GM21576 (cell line): ENCODE data around the gene SPATS2.
"Not testable (repeated sequence)": the region's sequence is repeated elsewhere in the genome, so short reads cannot be mapped to it uniquely, and the experiment has no call there.

ENCODE experiments used
- ATAC-seq: cut with Tn5 transposase; IDR thresholded peaks from one replicate; pipeline ENCODE4 v1.9.1; 2021; ENCODE audit warnings: mild to moderate bottlenecking, moderate library complexity; ENCODE audit not compliant: unreplicated experiment

Gene SPATS2

DNA sequence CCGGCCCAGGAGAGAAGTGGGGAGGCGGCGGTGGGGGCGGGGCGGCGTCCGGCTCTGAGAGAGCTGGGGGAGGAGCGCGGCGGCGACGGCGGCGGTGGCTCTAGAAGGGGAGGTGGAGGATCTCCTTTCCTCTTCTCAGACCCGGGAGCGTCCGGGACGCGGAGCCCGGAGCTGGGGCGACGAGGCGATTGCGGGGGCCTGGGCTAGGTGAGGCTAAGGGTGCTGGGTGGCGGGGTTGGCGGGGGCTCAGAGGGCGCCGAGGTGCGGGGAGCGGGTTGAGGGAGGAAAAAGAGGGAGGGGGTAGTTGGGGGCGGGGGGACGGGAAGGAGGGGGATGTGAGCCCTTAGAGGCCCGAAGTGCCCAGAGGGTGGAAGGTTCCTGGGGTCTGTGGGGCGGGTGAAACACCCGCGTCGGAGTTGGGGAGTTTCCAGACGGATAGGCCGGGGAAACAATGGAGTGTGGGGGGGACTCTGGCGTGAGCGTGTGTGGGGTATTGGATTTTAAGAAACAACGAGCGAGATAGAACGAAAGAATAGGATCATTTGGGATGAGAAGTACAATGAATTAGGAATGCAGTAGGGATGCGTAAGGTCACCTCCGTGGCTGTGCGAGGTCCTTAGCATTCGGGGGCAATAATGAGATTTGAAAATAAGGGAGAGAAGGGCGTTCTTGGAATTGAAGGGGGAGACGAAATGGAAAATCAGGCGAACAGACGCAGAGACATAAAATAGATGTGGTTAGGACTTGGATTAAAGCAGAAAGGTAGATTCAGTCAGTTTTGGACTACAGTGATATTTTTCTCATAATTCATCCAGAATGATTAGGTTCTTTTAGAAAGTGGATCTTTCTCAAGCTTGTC is at the start of gene SPATS2:
Gene SPATS2, plus strand, starts transcription at position 82 of the 859 bp plus-strand sequence. CDS start 93,551 bp downstream, outside the sequence.
- ATAC-seq = no peak

DNA sequence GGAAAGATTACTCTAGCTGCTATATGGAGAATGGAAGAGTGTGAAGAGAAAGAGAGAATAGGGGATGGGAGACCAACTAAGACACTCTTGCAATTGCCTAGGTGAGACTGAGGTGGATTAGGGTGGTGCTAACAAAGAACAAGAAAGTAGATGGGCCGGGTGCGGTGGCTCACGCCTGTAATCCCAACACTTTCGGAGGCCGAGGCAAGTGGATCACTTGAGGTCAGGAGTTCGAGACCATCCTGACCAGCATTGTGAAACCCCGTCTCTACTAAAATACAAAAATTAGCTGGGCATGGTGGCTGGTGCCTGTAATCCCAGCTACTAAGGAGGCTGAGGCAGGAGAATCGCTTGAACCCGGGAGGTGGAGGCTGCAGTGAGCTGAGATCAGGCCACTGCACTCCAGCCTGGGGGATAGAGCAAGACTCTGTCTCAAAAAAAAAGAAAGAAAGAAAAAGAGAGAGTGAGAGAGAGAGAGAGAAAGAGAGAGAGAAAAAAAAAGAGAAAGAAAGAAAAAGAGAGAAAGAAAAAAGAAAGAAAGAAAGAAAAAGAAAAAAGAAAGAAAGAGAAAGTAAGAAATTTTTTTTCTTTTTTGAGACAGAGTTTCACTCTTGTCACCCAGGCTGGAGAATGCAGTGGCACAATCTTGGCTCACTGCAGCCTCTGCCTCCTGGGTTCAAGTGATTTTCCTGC is 46.7 kb upstream of the SPATS2 start:
- not testable (repeated sequence) for ATAC-seq

DNA sequence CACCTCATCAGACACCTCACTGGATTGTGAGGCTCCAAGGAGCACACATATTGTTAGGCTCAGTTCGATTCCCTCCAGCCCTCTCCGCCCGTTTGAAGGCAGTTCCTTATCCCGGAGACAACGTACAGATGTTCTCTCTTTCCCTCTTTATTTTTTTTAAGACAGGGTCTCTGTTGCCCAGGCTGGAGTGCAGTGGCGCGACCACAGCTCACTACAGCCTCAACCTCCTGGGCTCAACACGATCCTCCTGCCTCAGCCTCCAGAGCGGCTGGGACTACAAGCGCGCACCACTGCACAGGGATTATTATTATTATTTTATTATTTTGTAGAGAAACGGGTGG is 44.9 kb upstream of the SPATS2 start:
- ATAC-seq = no peak

DNA sequence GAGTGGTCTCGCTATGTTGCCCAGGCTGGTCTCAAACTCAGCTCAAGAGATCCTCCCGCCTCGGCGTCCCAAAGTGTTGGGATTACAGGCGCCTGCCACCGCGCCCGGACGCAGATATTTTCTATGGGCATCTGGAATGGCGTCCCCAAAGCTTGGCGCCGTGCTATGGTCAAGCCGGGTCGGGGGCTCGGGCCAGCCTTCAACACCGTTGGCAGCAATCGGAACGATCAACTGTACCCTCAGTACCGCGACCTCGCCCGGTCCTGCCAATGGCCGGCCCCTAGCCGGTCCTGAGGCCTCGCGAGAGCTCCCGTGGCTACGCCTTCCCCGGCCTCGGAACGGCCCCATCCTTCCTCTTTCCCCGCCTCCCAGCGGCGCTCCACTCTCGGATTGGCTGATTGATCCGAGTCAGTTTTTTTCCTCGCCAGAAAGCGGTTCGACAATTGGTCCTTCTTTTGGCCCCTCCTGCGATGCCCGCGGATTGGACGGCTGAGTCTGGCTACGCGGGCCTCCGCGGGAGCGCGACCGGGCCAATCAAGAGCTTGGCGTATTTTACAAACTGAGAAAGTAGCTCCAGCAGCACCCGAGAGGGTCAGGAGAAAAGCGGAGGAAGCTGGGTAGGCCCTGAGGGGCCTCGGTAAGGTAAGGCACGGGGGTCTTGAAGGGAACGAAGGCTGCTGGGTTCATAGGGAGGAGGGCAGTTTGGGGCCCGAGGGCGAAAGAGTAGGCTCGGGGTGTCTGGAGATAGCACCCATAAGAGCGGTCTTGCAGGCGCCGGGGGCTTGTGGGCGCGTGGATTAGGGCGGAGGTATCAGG is 44.3 kb upstream of the SPATS2 start, which contains the start of gene TROAP:
Gene TROAP, plus strand, starts transcription at position 548 of the 816 bp plus-strand sequence. CDS start 354 bp downstream, outside the sequence.
- peak; percentile 97 for ATAC-seq

DNA sequence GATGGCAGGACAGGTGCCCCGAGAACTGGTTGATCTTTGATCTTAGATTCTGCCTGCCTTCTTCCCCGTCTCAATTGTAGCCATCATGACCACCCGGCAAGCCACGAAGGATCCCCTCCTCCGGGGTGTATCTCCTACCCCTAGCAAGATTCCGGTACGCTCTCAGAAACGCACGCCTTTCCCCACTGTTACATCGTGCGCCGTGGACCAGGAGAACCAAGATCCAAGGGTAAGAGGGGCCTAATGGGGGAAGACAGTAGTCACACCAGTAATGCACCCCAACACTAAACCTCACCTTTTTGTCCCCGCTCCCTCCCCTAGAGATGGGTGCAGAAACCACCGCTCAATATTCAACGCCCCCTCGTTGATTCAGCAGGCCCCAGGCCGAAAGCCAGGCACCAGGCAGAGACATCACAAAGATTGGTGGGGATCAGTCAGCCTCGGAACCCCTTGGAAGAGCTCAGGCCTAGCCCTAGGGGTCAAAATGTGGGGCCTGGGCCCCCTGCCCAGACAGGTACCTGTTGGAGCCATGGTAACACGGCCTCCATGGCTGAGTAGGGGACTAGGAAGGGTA is 43.7 kb upstream of the SPATS2 start:
- no peak for ATAC-seq

DNA sequence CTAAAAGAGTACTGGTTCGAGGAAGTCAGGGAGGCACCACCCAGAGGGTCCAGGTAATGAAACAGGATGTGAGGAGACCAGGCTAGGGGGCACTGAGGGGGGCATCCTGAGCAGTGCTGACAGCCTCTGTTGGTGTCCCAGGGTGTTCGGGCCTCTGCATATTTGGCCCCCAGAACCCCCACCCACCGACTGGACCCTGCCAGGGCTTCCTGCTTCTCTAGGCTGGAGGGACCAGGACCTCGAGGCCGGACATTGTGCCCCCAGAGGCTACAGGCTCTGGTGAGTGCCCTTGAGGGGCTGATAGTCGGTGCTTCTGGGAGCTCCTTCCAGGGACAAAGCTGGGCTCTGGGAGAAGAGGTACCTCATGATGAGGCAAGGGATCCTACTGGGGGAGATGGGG is 41.7 kb upstream of the SPATS2 start:
- ATAC-seq = no peak

DNA sequence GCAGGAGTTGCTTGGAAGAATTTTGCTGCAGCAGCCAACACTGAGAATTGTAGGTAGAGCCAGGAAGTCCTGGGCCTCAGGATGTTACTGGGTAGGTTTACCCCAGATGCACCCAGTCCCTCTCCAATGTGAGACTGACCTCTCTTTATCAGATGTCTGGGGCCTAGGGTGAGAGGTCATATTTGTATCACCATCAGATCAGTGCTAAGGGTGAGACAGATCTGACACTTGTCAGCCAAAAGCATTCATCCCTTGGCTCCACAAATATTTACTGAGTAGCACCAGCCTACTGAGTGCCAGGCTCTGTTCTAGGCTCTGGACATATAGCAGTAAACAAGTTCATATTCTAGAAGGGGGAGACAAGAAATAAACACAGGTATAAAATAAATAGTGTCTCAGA is 39.9 kb upstream of the SPATS2 start:
- no peak for ATAC-seq

DNA sequence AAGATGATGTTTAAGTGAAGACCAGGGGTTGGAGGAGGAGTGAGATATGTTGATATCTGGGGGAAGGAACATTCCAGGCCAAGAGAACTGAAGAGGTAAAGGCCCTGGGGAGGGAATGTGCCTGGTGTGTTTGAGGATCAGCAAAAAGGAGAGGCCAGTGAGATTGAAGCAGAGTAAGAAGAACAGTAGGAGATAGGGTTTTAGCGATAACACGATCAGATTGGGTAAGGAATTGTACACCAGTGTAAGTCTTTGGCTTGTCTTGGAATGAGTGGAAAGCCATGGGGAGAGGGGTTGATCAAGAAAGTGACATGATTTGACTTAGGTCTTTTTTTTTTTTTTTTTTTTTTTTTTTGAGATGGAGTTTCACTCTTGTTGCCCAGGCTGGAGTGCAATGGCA is 39.4 kb upstream of the SPATS2 start:
- ATAC-seq = no peak

DNA sequence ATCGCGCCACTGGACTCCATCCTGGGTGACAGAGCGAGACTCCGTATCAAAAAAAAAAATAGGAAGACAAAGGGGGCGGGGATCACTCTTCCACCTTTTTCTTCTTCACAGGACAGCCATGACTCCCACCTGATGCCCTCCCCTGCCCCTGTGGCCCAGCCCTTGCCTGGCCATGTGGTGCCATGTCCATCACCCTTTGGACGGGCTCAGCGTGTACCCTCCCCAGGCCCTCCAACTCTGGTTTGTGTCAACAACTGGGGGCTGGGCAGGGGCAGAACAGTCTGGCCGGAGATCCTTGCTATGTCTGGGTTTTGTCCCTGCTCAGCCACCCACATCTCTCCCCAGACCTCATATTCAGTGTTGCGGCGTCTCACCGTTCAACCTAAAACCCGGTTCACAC is 38.4 kb upstream of the SPATS2 start:
- no peak for ATAC-seq

DNA sequence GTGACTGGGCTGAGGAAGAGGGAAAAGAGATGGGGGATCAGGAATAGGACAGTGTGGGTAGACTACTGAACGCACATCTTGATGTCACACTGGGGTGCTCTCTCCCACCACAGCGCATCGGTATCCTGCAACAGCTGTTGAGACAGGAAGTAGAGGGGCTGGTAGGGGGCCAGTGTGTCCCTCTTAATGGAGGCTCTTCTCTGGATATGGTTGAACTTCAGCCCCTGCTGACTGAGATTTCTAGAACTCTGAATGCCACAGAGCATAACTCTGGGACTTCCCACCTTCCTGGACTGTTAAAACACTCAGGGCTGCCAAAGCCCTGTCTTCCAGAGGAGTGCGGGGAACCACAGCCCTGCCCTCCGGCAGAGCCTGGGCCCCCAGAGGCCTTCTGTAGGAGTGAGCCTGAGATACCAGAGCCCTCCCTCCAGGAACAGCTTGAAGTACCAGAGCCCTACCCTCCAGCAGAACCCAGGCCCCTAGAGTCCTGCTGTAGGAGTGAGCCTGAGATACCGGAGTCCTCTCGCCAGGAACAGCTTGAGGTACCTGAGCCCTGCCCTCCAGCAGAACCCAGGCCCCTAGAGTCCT is 37.1 kb upstream of the SPATS2 start:
- ATAC-seq = no peak

DNA sequence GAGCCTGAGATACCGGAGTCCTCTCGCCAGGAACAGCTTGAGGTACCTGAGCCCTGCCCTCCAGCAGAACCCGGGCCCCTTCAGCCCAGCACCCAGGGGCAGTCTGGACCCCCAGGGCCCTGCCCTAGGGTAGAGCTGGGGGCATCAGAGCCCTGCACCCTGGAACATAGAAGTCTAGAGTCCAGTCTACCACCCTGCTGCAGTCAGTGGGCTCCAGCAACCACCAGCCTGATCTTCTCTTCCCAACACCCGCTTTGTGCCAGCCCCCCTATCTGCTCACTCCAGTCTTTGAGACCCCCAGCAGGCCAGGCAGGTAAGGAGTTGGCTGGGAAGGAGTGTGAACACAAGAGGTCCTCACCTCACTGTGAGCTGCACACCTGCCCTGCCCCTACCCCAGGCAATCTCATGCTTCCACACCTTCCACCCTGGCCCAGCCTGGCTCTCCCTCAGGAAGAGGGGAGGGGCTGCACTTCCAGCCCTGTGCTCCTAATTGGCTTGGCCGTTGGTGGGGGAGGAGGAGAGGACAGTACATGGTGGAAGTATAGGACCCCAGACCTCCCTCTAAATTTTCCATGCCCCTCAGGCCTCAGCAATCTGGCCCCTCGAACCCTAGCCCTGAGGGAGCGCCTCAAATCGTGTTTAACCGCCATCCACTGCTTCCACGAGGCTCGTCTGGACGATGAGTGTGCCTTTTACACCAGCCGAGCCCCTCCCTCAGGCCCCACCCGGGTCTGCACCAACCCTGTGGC is 36.5 kb upstream of the SPATS2 start:
- no peak for ATAC-seq

DNA sequence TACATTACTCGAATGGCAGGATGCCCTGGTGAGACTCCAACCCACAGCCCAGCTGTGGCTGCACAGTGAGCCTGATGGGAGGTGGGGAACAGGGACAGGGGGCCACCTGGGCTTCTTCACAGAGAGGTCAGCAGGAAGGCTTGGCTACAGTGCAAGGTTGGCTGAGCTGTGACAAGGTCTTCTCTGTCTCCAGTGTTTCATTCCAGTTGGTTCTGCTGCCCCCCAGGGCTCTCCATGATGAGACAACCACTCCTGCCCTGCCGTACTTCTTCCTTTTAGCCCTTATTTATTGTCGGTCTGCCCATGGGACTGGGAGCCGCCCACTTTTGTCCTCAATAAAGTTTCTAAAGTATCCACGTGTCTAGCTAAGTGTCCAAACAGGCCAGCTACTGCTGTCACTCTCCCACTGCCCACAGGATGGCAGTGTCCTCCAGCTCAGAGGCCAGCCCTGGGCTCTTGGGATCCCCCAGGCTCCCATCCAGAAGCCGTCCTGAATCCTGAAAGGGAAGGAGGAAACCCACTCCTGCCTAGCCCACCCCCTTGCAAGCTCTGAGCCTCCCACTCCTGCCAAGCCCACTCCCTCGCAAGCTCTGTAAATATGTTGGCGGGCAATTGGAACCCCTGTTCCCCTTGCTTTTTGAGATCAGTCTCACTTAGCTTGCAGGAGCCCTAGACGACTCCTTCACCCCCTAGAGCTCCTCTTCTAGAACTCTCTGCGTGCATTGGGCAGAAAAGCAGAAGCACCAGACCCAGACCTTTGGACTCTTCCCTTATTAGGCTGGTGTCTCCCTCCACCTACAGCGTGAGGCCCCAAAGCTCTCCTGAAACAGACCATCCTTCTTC is 35.7 kb upstream of the SPATS2 start:
- ATAC-seq = no peak

DNA sequence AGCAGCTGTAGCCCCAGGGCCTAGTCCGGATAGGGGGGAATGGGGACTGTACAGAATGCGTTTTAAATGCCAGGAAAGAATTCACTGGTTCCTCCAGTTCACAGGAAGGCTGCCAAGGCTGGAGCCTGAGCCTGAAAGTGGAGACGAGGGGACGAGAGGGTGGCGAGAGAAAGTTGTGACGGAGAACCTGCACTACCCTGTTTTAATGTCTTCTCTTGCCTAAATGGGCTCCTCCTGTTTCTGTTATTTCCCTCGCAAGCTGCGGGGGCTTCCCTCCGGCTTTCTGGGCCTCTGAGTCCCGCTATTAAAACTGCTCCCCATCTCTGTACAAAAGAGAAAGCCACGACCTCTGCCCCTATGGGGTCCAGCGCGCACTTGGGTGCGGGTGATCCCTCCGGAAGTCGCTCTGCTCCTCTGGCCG is 34.8 kb upstream of the SPATS2 start:
- ATAC-seq = no peak

DNA sequence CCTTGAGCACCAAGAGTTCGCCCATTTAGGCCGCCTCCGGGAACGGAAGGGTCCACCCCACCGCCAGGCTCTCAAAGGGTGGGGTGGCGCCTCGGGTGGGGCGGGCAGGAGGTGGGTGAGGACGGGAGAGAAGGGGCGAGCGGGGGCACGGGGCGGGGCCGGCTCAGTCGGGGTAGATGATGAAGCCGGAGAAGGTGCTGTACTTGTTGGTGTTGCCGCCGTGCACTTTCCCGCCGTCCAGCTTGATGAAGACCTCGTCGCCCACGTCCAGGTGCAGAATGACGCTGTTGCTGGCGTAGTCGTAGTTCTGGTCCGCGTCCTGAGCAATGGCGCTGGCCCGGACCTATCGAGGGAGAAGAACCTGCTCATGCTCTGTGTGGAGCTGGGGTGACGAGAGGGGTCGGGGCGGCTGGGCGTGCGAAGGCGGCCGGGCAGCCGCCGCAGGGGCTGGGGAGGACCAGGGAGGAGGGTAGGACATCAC is 34.3 kb upstream of the SPATS2 start:
- no peak for ATAC-seq

DNA sequence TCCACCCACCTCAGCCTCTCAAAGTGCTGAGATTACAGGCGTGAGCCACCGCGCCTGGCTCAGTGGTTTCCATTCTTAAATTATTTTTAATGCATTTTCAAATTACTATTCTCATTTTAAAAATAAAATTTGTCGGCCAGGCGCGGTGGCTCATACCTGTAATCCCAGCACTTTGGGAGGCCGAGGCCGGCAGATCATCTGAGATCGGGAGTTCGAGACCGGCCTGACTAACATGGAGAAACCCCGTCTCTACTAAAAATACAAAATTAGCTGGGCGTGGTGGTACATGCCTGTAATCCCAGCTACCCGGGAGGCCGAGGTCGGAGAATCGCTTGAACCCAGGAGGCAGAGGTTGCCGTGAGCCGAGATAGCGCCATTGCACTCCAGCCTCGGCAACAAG is 33.5 kb upstream of the SPATS2 start:
- not testable (repeated sequence) for ATAC-seq

DNA sequence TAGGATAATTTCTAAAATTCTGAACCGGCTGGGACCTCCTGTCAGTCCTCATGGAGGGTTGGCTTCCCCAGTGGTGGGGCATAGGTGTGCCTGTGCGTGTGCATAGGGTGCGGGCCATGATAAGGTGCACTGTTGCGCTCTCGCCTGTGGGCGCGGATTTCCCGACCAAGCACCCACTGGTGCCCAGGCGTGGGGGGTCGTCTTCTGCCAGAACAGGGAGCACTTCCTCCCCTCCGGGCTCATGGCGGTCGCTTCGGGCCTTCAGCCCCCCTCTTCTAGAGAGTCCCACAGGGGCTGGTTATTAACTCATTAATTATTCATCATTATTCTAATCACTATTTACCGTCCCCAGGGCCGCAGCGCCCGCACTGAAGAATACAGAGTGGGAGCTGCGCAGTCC is 33.0 kb upstream of the SPATS2 start:
- no peak for ATAC-seq

DNA sequence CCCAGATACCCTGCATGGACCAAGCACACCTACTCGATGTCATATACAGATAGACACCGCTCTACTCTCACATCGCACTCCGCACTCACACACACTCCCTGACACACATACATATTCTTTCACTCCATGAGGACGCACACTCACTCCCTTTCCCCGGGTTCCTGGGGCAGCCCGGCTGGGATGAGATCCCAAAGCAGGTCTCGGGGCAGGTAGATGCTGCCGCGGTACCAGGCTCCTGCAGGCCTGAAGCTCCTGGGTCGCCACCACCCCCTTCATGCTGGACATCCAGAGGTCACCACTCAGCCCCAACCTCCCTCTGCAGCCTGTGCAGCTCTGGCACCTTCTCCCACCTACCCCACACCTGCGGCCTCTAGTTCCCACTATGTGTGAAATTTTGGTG is 32.6 kb upstream of the SPATS2 start:
- ATAC-seq = no peak

DNA sequence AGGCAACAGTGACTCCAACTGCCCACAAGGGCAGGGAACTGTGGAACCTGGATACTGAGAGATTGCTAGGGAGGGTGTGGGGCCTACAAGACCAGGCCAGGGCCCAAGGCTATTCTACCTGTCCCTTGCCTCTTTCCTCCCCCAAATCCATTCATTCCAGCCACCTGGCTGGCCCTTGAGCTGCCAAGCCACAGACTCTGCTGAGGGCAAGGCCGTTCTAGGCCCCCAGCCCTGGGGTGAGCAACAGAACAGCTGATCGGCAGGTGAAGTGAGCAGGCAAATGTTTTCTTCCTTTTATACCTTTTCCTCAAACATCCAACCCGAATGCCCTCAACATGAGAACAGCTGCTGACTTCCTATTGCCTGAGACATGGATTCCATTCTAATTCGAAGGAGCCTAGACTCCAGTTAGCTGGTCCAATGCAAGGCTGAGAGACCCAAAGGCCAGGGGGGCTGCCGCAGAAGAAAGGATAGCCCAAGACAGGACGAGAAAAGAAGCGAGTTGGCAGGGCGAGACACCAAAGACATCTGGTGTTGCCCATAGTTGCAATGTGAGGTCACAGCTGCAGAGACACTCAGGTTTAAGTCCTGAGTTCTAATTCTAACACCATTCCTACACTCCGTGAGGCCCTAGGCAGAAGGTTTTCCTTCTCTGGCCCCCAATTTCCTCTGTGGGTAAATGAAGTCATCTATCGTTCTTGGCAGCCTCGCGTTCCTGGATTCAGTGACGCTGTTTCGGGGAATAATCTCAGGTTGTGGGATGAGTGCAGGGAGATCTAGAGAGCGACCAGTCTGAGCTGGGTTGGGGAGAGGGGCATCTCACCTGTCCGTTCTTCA is 31.9 kb upstream of the SPATS2 start:
- ATAC-seq = no peak
